H9 (cell line): ENCODE results near the gene NEUROG3. TPM values are rescaled to one million over a fixed set of nuclear protein-coding genes. Genes with fewer than 3 reads are reported as not detected.
"Not testable (repeated sequence)": the region's sequence is repeated elsewhere in the genome, so short reads cannot be mapped to it uniquely, and the experiment has no call there.

ENCODE experiments used
- DNase-seq: peaks from one replicate; pipeline ENCODE4 v3.0.0-alpha.2; 2017
- H2AFZ ChIP-seq: one replicate; pipeline ENCODE4 v1.6.1; 2013; ENCODE audit warnings: mild to moderate bottlenecking, low read length, control low read depth, moderate library complexity
- H2AK5ac ChIP-seq: 2 replicates; pipeline ENCODE4 v1.6.1; 2013; ENCODE audit warnings: low read length, control low read depth, mixed read lengths; ENCODE audit not compliant: insufficient read length
- H2BK120ac ChIP-seq: one replicate; pipeline ENCODE4 v1.6.1; 2013; ENCODE audit warnings: low read depth, mild to moderate bottlenecking, low read length, control low read depth, inconsistent platforms; ENCODE audit not compliant: poor library complexity, severe bottlenecking
- H2BK12ac ChIP-seq: 2 replicates; pipeline ENCODE4 v1.6.1; 2013; ENCODE audit warnings: low read length, control low read depth, mixed read lengths, low read depth; ENCODE audit not compliant: insufficient read length
- H2BK15ac ChIP-seq: 2 replicates; pipeline ENCODE4 v1.6.1; 2013; ENCODE audit warnings: low read depth, low read length, control low read depth
- H2BK20ac ChIP-seq: one replicate; pipeline ENCODE4 v1.6.1; 2013; ENCODE audit warnings: low read depth, mild to moderate bottlenecking, low read length, control low read depth, inconsistent platforms; ENCODE audit not compliant: poor library complexity, severe bottlenecking
- H2BK5ac ChIP-seq: 2 replicates; pipeline ENCODE4 v1.6.1; 2013; ENCODE audit warnings: low read length, control low read depth, mixed read lengths; ENCODE audit not compliant: insufficient read length
- H3K14ac ChIP-seq: 2 replicates; pipeline ENCODE4 v1.6.1; 2013; ENCODE audit warnings: low read length, control low read depth; ENCODE audit not compliant: insufficient read depth
- H3K18ac ChIP-seq: 2 replicates; pipeline ENCODE4 v1.6.1; 2013; ENCODE audit warnings: low read depth, mild to moderate bottlenecking, mixed read lengths, low read length, control low read depth; ENCODE audit not compliant: insufficient read length
- H3K23ac ChIP-seq: 2 replicates; pipeline ENCODE4 v1.6.1; 2013; ENCODE audit warnings: low read length, control low read depth, mixed read lengths, low read depth; ENCODE audit not compliant: insufficient read length
- H3K23me2 ChIP-seq: 2 replicates; pipeline ENCODE4 v1.6.1; 2013; ENCODE audit warnings: low read depth, mild to moderate bottlenecking, mixed read lengths, low read length, control low read depth; ENCODE audit not compliant: insufficient read length, poor library complexity, severe bottlenecking
- H3K27ac ChIP-seq: 2 replicates; pipeline ENCODE4 v1.5.1; 2013; ENCODE audit warnings: low read length, control low read depth, mixed read lengths, low read depth; ENCODE audit not compliant: insufficient read length
- H3K27me3 ChIP-seq: 2 replicates; pipeline ENCODE4 v1.6.1; 2013; ENCODE audit warnings: low read length, control low read depth, inconsistent platforms; ENCODE audit not compliant: insufficient read depth
- H3K4ac ChIP-seq: 2 replicates; pipeline ENCODE4 v1.6.1; 2013; ENCODE audit warnings: low read depth, mild to moderate bottlenecking, control low read depth, inconsistent platforms, low read length, moderate library complexity
- H3K4me1 ChIP-seq: 2 replicates; pipeline ENCODE4 v1.6.1; 2013; ENCODE audit warnings: low read length, control low read depth, inconsistent platforms; ENCODE audit not compliant: insufficient read depth
- H3K4me2 ChIP-seq: 2 replicates; pipeline ENCODE4 v1.6.1; 2013; ENCODE audit warnings: low read length, control low read depth, mixed read lengths; ENCODE audit not compliant: insufficient read length, insufficient read depth
- H3K56ac ChIP-seq: 2 replicates; pipeline ENCODE4 v1.6.1; 2013; ENCODE audit warnings: low read depth, mild to moderate bottlenecking, mixed read lengths, low read length, control low read depth; ENCODE audit not compliant: insufficient read length
- H3K79me1 ChIP-seq: 2 replicates; pipeline ENCODE4 v1.6.1; 2013; ENCODE audit warnings: low read depth, mild to moderate bottlenecking, moderate library complexity, low read length, control low read depth, inconsistent platforms; ENCODE audit not compliant: insufficient read depth, poor library complexity, severe bottlenecking
- H3K79me2 ChIP-seq: 2 replicates; pipeline ENCODE4 v1.6.1; 2013; ENCODE audit warnings: low read length, control low read depth, inconsistent platforms; ENCODE audit not compliant: insufficient read depth
- H3K9ac ChIP-seq: 2 replicates; pipeline ENCODE4 v1.6.1; 2013; ENCODE audit warnings: low read length, control low read depth, mixed read lengths; ENCODE audit not compliant: insufficient read length; ENCODE audit errors: extremely low read depth
- H3K9me3 ChIP-seq: one replicate; pipeline ENCODE4 v1.6.1; 2013; ENCODE audit warnings: low read depth, low read length, inconsistent platforms; ENCODE audit not compliant: control insufficient read depth
- H3T11ph ChIP-seq: one replicate; pipeline ENCODE4 v1.6.1; 2013; ENCODE audit warnings: mild to moderate bottlenecking, low read length, control low read depth, inconsistent platforms
- H4K20me1 ChIP-seq: one replicate; pipeline ENCODE4 v1.6.1; 2013; ENCODE audit not compliant: control insufficient read depth, insufficient read length, insufficient read depth
- H4K5ac ChIP-seq: 2 replicates; pipeline ENCODE4 v1.6.1; 2013; ENCODE audit warnings: low read depth, mild to moderate bottlenecking, mixed read lengths, low read length, control low read depth; ENCODE audit not compliant: insufficient read length
- H4K8ac ChIP-seq: replicated peaks from 2 replicates; pipeline ENCODE4 v1.6.1; 2013; ENCODE audit warnings: low read length, control low read depth, mixed read lengths, low read depth; ENCODE audit not compliant: insufficient read length
- H4K91ac ChIP-seq: 2 replicates; pipeline ENCODE4 v1.6.1; 2013; ENCODE audit warnings: low read depth, mild to moderate bottlenecking, moderate library complexity, mixed read lengths, low read length, control low read depth; ENCODE audit not compliant: insufficient read length
- H3K27ac Mint-ChIP-seq, 3 experiments: 2 replicates in 2 of 3; 3 replicates in 1 of 3; pipeline ENCODE4 v1.8.0; 2020 to 2021; ENCODE audit warnings: mixed read lengths in 3 of 3, mild to moderate bottlenecking in 1 of 3, moderate library complexity in 1 of 3
- H3K27me3 Mint-ChIP-seq: 2 replicates; pipeline ENCODE4 v1.8.0; 2021; ENCODE audit warnings: low read depth, mild to moderate bottlenecking, moderate library complexity, mixed read lengths
- H3K36me3 Mint-ChIP-seq, 3 experiments: 2 replicates in 2 of 3; 3 replicates in 1 of 3; pipeline ENCODE4 v1.8.0; 2020 to 2021; ENCODE audit warnings: low read depth in 3 of 3, mixed read lengths in 3 of 3; ENCODE audit not compliant: insufficient read depth in 1 of 3
- H3K4me1 Mint-ChIP-seq, 2 experiments: 2 replicates each; pipeline ENCODE4 v1.8.0; 2020; ENCODE audit warnings: mixed read lengths in 2 of 2
- H3K4me3 Mint-ChIP-seq, 2 experiments: 2 replicates in 1 of 2; 3 replicates in 1 of 2; pipeline ENCODE4 v1.8.0; 2020 to 2021; ENCODE audit warnings: mild to moderate bottlenecking in 2 of 2, mixed read lengths in 2 of 2, moderate library complexity in 1 of 2
- H3K9me3 Mint-ChIP-seq, 2 experiments: 2 replicates in 1 of 2; 3 replicates in 1 of 2; pipeline ENCODE4 v1.8.0; 2020; ENCODE audit warnings: mild to moderate bottlenecking in 2 of 2, mixed read lengths in 2 of 2, moderate library complexity in 1 of 2
- WGBS: extraction: QIAGEN DNeasy Blood & Tissue Kit; methylation state at CpG from one replicate; pipeline ENCODE4 v1.1.7; 2013; ENCODE audit warnings: missing lambda C conversion rate, low lambda C conversion rate, mixed read lengths; ENCODE audit not compliant: insufficient read length; ENCODE audit errors: extremely low coverage; 5-methylcytosine and 5-hydroxymethylcytosine counted together
- total RNA-seq: library from RNA; stranded (reverse); gene quantifications from 2 replicates; pipeline ENCODE4 v1.2.1, GENCODE V29; 2021
- TF ChIP-seq, protein P1 (sequence below): fragments of 200-600 bp; sonication (generic); conservative IDR thresholded peaks from 3 replicates; pipeline ENCODE4 v1.8.0; 2021; ENCODE audit warnings: antibody characterized with exemption, mild to moderate bottlenecking

Gene NEUROG3
- total RNA-seq, 1 experiment from 2014 or later, result not detected

DNA sequence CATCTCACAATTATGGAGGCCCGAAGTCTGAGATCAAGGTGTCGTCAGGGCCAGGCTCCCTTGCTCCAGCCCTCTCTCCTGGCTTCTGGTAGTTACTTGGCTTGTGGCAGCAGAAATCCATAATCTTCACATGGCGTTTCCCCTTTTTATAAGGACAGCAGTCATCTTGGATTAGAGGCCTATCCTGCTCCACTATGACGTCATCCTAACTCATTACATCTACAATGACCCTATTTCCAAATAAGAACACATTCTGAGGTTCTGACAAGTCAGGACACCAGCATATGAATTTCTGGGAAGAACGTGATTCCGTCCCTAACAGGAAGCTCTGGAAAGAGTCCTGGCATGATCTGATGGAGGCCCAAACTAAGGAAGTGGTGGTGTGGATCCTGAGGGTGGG lies 35.8 kb downstream of the NEUROG3 start:
- TF ChIP-seq, protein P1, sequence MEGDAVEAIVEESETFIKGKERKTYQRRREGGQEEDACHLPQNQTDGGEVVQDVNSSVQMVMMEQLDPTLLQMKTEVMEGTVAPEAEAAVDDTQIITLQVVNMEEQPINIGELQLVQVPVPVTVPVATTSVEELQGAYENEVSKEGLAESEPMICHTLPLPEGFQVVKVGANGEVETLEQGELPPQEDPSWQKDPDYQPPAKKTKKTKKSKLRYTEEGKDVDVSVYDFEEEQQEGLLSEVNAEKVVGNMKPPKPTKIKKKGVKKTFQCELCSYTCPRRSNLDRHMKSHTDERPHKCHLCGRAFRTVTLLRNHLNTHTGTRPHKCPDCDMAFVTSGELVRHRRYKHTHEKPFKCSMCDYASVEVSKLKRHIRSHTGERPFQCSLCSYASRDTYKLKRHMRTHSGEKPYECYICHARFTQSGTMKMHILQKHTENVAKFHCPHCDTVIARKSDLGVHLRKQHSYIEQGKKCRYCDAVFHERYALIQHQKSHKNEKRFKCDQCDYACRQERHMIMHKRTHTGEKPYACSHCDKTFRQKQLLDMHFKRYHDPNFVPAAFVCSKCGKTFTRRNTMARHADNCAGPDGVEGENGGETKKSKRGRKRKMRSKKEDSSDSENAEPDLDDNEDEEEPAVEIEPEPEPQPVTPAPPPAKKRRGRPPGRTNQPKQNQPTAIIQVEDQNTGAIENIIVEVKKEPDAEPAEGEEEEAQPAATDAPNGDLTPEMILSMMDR, result no peak
- no peak overlapping the region for H4K8ac ChIP-seq
- H2BK5ac ChIP-seq, result no peak overlapping the region
- no peak overlapping the region for H3K18ac ChIP-seq
- H3K79me2 ChIP-seq, result no peaks in the 10 kb centered on the region
- Mint-ChIP-seq H3K36me3 (peaks cover 19 to 35% (median 19%) of the 10 kb centered on the region in 3 experiments), H3K4me3 (no peak overlapping the region), H3K9me3 (peaks cover 37 to 40% of the 10 kb centered on the region in 2 experiments), H3K27me3 (peaks cover 68% of the 10 kb centered on the region), H3K4me1 (no peaks in the 10 kb centered on the region), H3K27ac (no peak overlapping the region)
- no peaks in the 10 kb centered on the region for H4K20me1 ChIP-seq
- no peak overlapping the region for H3K4me2 ChIP-seq
- no peak overlapping the region for H4K5ac ChIP-seq
- no peaks in the 10 kb centered on the region for H3K23me2 ChIP-seq
- no peak overlapping the region for H4K91ac ChIP-seq
- H3T11ph ChIP-seq, result no peak overlapping the region
- H3K79me1 ChIP-seq, result no peaks in the 10 kb centered on the region
- H3K27me3 ChIP-seq, result no peaks in the 10 kb centered on the region
- H2BK120ac ChIP-seq, result no peak overlapping the region
- no peak overlapping the region for H3K14ac ChIP-seq
- no peak overlapping the region for H3K23ac ChIP-seq
- no peaks in the 10 kb centered on the region for H3K4me1 ChIP-seq
- H3K56ac ChIP-seq, result no peak overlapping the region
- H2AK5ac ChIP-seq, result no peak overlapping the region
- no peak overlapping the region for H3K9ac ChIP-seq
- H2BK20ac ChIP-seq, result no peak overlapping the region
- no CpG with 5 or more reads among the region's 6 CpGs for WGBS
- no peak overlapping the region for H2BK15ac ChIP-seq
- H3K27ac ChIP-seq, result no peak overlapping the region
- DNase-seq, result no peak
- no peak overlapping the region for H2BK12ac ChIP-seq
- peaks cover 17% of the 10 kb centered on the region for H3K9me3 ChIP-seq
- no peak overlapping the region for H2AFZ ChIP-seq
- no peak overlapping the region for H3K4ac ChIP-seq

DNA sequence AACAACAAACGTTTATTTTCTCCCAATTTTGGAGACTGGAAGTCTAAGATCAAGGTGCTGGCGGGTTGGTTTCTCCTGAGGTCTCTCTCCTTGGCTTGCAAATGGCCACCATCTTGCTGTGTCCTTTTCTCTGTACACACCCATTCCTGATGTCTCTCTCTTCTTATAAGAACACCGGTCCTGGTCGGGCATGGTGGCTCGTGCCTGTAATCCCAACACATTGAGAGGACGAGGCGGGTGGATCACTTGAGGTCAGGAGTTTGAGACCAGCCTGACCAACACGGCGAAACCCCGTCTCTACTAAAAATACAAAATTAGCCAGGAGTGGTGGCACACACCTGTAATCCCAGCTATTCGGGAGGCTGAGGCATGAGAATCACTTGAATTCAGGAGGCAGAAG lies 36.7 kb downstream of the NEUROG3 start:
- not testable (repeated sequence) for H3K4me2 ChIP-seq, H3K56ac ChIP-seq, H2AK5ac ChIP-seq, H2BK5ac ChIP-seq, H2BK120ac ChIP-seq, H3K23me2 ChIP-seq, H3K4ac ChIP-seq, H3K4me1 ChIP-seq, H4K20me1 ChIP-seq, H4K8ac ChIP-seq, H4K91ac ChIP-seq, H3K9ac ChIP-seq, H2AFZ ChIP-seq, H3K27me3 ChIP-seq, H3K79me1 ChIP-seq, H3K4me3 Mint-ChIP-seq, H3T11ph ChIP-seq, H3K4me1 Mint-ChIP-seq, H3K27ac Mint-ChIP-seq, H3K18ac ChIP-seq, H3K27ac ChIP-seq, H2BK15ac ChIP-seq, H4K5ac ChIP-seq, H3K14ac ChIP-seq, DNase-seq, H3K23ac ChIP-seq, H3K79me2 ChIP-seq, H2BK12ac ChIP-seq, H2BK20ac ChIP-seq
- H3K36me3 Mint-ChIP-seq, result peaks cover 10 to 25% (median 13%) of the 10 kb centered on the region in 3 experiments
- peaks cover 14% of the 10 kb centered on the region for H3K9me3 ChIP-seq
- no CpG with 5 or more reads among the region's 11 CpGs for WGBS
- H3K9me3 Mint-ChIP-seq, result peaks cover 28 to 30% of the 10 kb centered on the region in 2 experiments
- peaks cover 71% of the 10 kb centered on the region for H3K27me3 Mint-ChIP-seq
